GM12873 (cell line): ENCODE data around the gene PDSS2.

Experiments
- TF ChIP-seq, protein P1 (sequence below): IDR thresholded peaks from 2 replicates; pipeline ENCODE4 v1.5.1; 2012; ENCODE audit warnings: low read depth, mild to moderate bottlenecking, moderate library complexity, low read length, control low read depth; ENCODE audit not compliant: insufficient read depth; ENCODE audit errors: missing control alignments

Gene PDSS2

GRCh38 chr6:107421696-107422256 lies 37.6 kb downstream of the PDSS2 start:
- TF ChIP-seq, protein P1, sequence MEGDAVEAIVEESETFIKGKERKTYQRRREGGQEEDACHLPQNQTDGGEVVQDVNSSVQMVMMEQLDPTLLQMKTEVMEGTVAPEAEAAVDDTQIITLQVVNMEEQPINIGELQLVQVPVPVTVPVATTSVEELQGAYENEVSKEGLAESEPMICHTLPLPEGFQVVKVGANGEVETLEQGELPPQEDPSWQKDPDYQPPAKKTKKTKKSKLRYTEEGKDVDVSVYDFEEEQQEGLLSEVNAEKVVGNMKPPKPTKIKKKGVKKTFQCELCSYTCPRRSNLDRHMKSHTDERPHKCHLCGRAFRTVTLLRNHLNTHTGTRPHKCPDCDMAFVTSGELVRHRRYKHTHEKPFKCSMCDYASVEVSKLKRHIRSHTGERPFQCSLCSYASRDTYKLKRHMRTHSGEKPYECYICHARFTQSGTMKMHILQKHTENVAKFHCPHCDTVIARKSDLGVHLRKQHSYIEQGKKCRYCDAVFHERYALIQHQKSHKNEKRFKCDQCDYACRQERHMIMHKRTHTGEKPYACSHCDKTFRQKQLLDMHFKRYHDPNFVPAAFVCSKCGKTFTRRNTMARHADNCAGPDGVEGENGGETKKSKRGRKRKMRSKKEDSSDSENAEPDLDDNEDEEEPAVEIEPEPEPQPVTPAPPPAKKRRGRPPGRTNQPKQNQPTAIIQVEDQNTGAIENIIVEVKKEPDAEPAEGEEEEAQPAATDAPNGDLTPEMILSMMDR: no peak

DNA sequence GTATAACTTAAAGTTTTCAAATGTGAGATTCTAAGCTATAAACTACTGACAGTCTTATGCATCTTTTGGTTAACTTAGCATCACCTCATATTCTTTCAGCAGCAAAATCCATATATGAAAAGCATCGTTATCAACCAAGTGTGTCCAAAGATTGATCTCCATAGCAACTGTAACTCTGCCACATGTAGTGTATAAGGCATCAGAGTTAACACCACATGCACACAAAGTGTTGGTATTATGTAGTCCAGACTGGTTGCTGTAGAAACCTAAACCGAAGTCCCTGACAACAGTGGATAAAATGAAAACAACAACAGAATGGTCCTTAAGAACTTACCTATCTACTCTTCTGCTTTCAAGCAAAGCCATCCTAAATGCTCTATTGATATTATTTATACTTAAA lies 39.6 kb downstream of the PDSS2 start:
- TF ChIP-seq, protein P1: no peak

- TF ChIP-seq, protein P1: peak; percentile 75
These were observed 41.2 kb downstream of the PDSS2 start for GRCh38 chr6:107418118-107418517.

DNA sequence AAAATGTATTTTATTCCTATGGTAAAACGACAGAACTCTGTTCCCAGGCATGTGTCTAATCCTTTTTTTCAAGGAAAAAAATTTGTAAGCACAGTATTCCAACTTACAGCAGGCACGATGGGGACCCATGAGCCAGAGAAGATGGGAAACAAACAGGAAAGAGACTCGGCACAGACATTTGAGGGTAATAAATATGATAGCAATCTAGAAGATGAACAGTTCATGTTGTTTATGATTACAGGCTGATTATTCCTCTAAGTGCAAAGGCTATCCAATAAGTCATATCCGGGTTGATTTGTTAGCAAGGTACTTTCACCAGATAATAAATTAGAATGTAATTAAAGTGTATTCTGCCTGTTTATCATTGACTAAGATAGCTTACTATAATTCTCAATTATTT lies 43.2 kb downstream of the PDSS2 start:
- TF ChIP-seq, protein P1: no peak

- TF ChIP-seq, protein P1: no peak
These were observed 45.3 kb downstream of the PDSS2 start for GRCh38 chr6:107413966-107414645.

GRCh38 chr6:107411161-107411560 lies 48.2 kb downstream of the PDSS2 start:
- TF ChIP-seq, protein P1: no peak

DNA sequence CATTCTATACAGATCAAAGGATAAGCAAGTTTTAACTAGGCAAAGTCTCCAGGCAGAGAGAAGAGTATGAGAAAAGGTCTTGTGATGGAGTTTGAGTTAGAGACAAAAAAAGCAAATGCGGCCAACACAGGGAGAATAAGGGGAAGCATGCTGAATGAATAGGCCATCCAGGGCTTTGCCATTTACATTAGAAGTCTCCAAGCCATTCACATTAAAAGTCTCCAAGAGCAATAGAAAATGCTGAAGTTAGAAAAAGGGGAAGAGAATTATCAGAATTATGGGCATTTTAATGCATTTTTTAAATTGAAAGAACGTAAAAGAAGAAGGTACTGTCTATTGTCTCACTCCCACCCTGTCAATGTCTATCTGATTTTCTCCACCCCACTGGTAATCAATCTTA lies 49.4 kb downstream of the PDSS2 start:
- TF ChIP-seq, protein P1: no peak
